OCI-LY1 (cell line): ENCODE results near the gene AP2A1.

Experiments
- H2AFZ ChIP-seq: fragments of 200-600 bp; sonication (generic), shearing (Covaris generic); 2 replicates; pipeline ENCODE4 v1.6.0; 2014; ENCODE audit warnings: antibody characterized with exemption, mild to moderate bottlenecking, low read length
- H3F3A ChIP-seq: fragments of 200-600 bp; sonication (generic), shearing (Covaris generic); 2 replicates; pipeline ENCODE4 v1.6.0; 2014; ENCODE audit warnings: mild to moderate bottlenecking, antibody characterized with exemption, low read length, moderate library complexity; ENCODE audit not compliant: insufficient read depth
- H3K27ac ChIP-seq: fragments of 200-600 bp; sonication (generic); 2 replicates; pipeline ENCODE4 v1.5.1; 2014; ENCODE audit warnings: low read length, mixed run types, mild to moderate bottlenecking, low read depth; ENCODE audit not compliant: poor library complexity, severe bottlenecking
- H3K27me3 ChIP-seq: fragments of 200-600 bp; sonication (generic); 2 replicates; pipeline ENCODE4 v1.6.0; 2014; ENCODE audit warnings: antibody characterized with exemption, mild to moderate bottlenecking, low read length, moderate library complexity; ENCODE audit not compliant: insufficient read depth
- H3K36me3 ChIP-seq: fragments of 200-600 bp; sonication (generic); 2 replicates; pipeline ENCODE4 v1.6.1; 2014; ENCODE audit warnings: mild to moderate bottlenecking, antibody characterized with exemption, low read length, moderate library complexity, mixed read lengths; ENCODE audit not compliant: insufficient read depth
- H3K4me1 ChIP-seq: fragments of 200-600 bp; sonication (generic); 2 replicates; pipeline ENCODE4 v1.5.1; 2014; ENCODE audit warnings: mild to moderate bottlenecking, low read length, moderate library complexity; ENCODE audit not compliant: insufficient read depth, severe bottlenecking
- H3K4me2 ChIP-seq: fragments of 200-600 bp; sonication (generic), shearing (Covaris generic); 2 replicates; pipeline ENCODE4 v1.6.1; 2014; ENCODE audit warnings: low read length
- H3K4me3 ChIP-seq: fragments of 200-600 bp; sonication (generic); 2 replicates; pipeline ENCODE4 v1.5.1; 2014; ENCODE audit warnings: low read length, low read depth, mild to moderate bottlenecking, mixed read lengths; ENCODE audit not compliant: poor library complexity, severe bottlenecking
- H3K79me2 ChIP-seq: fragments of 200-600 bp; shearing (Covaris generic); 2 replicates; pipeline ENCODE4 v1.6.1; 2016; ENCODE audit warnings: mixed run types, low read length, mixed read lengths; ENCODE audit not compliant: insufficient read depth
- H3K9ac ChIP-seq: fragments of 200-600 bp; sonication (generic), shearing (Covaris generic); 2 replicates; pipeline ENCODE4 v1.6.1; 2014; ENCODE audit warnings: mild to moderate bottlenecking, low read length, mixed read lengths
- H3K9me2 ChIP-seq: fragments of 200-600 bp; sonication (generic), shearing (Covaris generic); 2 replicates; pipeline ENCODE4 v1.6.1; 2014; ENCODE audit warnings: low read depth, mild to moderate bottlenecking, low read length, mixed read lengths
- H3K9me3 ChIP-seq: fragments of 200-600 bp; shearing (Covaris generic); 2 replicates; pipeline ENCODE4 v1.6.1; 2014; ENCODE audit warnings: low read length, mixed read lengths
- H4K20me1 ChIP-seq: fragments of 200-600 bp; sonication (generic), shearing (Covaris generic); 2 replicates; pipeline ENCODE4 v1.6.0; 2016; ENCODE audit warnings: mild to moderate bottlenecking, low read length; ENCODE audit not compliant: insufficient read depth
- EZH2 ChIP-seq: fragments of 200-600 bp; sonication (generic), shearing (Covaris generic); IDR thresholded peaks from 2 replicates; pipeline ENCODE4 v1.8.0; 2017; ENCODE audit warnings: borderline replicate concordance, mixed run types, mild to moderate bottlenecking, antibody characterized with exemption, low read length, moderate library complexity, mixed read lengths
- TF ChIP-seq, protein P1 (sequence below): fragments of 200-600 bp; sonication (generic), shearing (Covaris generic); IDR thresholded peaks from 2 replicates; pipeline ENCODE4 v1.5.1; 2017; ENCODE audit warnings: mild to moderate bottlenecking, antibody characterized with exemption, low read length, moderate library complexity, mixed read lengths

AP2A1 gene

DNA sequence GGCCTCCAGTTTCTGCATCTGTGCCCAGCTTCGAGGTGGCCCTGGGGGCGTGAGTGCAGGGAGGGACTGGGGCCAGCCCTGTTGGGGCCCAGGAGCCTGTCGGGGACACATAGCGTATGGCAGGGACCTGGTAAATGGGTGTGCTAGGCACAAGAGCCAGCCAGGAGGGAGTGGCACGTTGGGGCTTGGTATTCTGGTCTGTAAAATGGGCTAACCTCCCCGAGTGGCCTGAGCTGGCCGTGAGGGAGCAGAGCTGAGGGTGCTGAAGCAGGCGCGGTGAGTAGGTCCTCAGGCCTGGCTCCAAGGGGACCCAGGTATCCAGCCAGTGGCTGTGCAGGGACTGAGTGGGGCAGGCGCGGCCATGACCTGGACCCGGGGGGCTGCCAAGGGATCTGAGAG lies 88.5 kb downstream of the AP2A1 start:
- peak overlapping the region; percentile 34 for H3K27ac ChIP-seq
- H3K9me3 ChIP-seq, result no peaks in the 10 kb centered on the region
- H3K79me2 ChIP-seq, result peaks cover 25% of the 10 kb centered on the region
- no peaks in the 10 kb centered on the region for H4K20me1 ChIP-seq
- no peak for TF ChIP-seq EZH2
- TF ChIP-seq, protein P1, sequence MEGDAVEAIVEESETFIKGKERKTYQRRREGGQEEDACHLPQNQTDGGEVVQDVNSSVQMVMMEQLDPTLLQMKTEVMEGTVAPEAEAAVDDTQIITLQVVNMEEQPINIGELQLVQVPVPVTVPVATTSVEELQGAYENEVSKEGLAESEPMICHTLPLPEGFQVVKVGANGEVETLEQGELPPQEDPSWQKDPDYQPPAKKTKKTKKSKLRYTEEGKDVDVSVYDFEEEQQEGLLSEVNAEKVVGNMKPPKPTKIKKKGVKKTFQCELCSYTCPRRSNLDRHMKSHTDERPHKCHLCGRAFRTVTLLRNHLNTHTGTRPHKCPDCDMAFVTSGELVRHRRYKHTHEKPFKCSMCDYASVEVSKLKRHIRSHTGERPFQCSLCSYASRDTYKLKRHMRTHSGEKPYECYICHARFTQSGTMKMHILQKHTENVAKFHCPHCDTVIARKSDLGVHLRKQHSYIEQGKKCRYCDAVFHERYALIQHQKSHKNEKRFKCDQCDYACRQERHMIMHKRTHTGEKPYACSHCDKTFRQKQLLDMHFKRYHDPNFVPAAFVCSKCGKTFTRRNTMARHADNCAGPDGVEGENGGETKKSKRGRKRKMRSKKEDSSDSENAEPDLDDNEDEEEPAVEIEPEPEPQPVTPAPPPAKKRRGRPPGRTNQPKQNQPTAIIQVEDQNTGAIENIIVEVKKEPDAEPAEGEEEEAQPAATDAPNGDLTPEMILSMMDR, result no peak
- no peak overlapping the region for H3K9ac ChIP-seq
- no peak overlapping the region for H3K4me2 ChIP-seq
- H2AFZ ChIP-seq, result no peak overlapping the region
- peaks cover 60% of the 10 kb centered on the region for H3K36me3 ChIP-seq
- no peaks in the 10 kb centered on the region for H3K27me3 ChIP-seq
- H3K4me1 ChIP-seq, result peaks cover 35% of the 10 kb centered on the region
- H3K9me2 ChIP-seq, result no peaks in the 10 kb centered on the region
- H3K4me3 ChIP-seq, result no peak overlapping the region
- no peaks in the 10 kb centered on the region for H3F3A ChIP-seq

DNA sequence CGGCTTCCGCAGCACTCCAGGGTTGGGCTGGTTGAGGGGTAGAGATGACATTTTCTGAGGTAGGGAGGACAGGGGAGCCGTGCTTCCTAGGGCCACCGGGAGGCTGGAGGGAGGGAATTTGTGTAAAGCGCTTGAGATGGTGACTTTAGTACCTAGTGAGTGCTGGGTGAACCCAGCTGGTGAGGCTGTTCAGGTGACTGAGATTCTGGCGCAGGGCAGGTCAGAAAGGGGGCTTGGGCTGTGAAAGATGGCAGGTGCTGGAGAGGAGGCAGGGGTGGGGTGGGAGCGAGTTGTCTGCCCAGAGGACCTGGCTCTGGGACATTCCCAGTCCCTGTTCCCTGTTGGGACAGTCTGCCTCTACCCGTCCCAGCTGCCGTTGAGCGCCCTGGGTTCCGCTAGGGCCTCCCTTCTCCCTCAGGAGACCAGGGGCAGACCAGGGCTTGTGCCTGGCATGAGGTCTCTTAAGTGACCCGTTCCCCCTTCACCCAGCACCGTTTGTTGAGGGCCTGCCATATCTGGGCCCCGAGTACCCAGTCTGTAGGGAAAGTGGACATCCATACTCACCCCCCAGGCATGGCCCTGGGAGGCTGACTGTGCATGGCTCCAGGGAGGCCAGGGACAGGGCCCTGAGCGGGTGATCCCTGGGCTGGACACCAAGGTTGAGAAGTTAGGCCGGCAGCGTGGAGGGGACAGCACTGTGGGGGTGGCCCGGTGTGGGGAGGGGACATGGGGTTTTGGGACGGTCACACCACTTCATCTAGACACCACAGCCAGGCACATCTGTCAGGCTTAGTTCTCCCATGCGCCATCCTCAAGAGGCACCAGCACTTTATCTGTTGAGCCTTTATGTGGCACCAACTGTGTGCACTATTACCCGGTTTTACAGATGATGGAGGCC lies 89.1 kb downstream of the AP2A1 start:
- Histone ChIP-seq H3F3A (no peaks in the 10 kb centered on the region), H3K4me2 (no peak overlapping the region), H3K9me3 (no peaks in the 10 kb centered on the region), H3K4me1 (peaks cover 36% of the 10 kb centered on the region), H3K27ac (peak overlapping the region; percentile 34), H3K36me3 (peaks cover 66% of the 10 kb centered on the region), H2AFZ (no peak overlapping the region), H3K79me2 (peaks cover 25% of the 10 kb centered on the region), H4K20me1 (no peaks in the 10 kb centered on the region), H3K9me2 (no peaks in the 10 kb centered on the region), H3K27me3 (no peaks in the 10 kb centered on the region), H3K9ac (no peak overlapping the region), H3K4me3 (no peak overlapping the region)
- TF ChIP-seq, protein P1, result no peak
- TF ChIP-seq EZH2, result no peak

- Histone ChIP-seq H3K4me3 (no peak overlapping the region), H4K20me1 (no peaks in the 10 kb centered on the region), H3K9ac (no peak overlapping the region), H3K36me3 (peaks cover 73% of the 10 kb centered on the region), H3K9me3 (no peaks in the 10 kb centered on the region), H3K27me3 (no peaks in the 10 kb centered on the region), H3K4me1 (peaks cover 43% of the 10 kb centered on the region), H3K79me2 (peaks cover 25% of the 10 kb centered on the region), H3K9me2 (no peaks in the 10 kb centered on the region), H2AFZ (no peak overlapping the region), H3K27ac (no peak overlapping the region), H3K4me2 (no peak overlapping the region), H3F3A (no peaks in the 10 kb centered on the region)
- TF ChIP-seq EZH2, result no peak
- TF ChIP-seq, protein P1, result no peak
Measured at GRCh38 chr19:49856574-49857021, 89.8 kb downstream of the AP2A1 start.
